GM12878 (cell line): ENCODE data around the gene LFNG. TPM values are rescaled to one million over a fixed set of nuclear protein-coding genes. Genes with fewer than 3 reads are reported as not detected.

Source experiments
- ATAC-seq: fragments of 200-7000 bp; cut with Tn5 transposase; 3 replicates; pipeline ENCODE4 v1.9.1; 2020; ENCODE audit warnings: mild to moderate bottlenecking, moderate library complexity
- BruUV-seq: library from RNA; stranded (reverse); fragments of 400-500 nt; replicated peaks from 2 replicates; lab custom pipeline; 2021; lab: Mats Ljungman, UMichigan
- CTCF ChIA-PET: fragments of 300-600 bp; sonication (Branson Sonifier 250); formaldehyde crosslinking; extraction: SDS; loops from one replicate; lab custom pipeline; 2021; ENCODE audit warnings: inconsistent platforms; lab: Yijun Ruan, JAX
- POLR2A ChIA-PET: fragments of 350-600 bp; formaldehyde crosslinking; extraction: SDS; loops from one replicate; lab custom pipeline; 2021; ENCODE audit warnings: inconsistent platforms; lab: Charles Lee
- RAD21 ChIA-PET: fragments of 300-600 bp; sonication (Branson Sonifier 250); formaldehyde crosslinking; loops from one replicate; lab custom pipeline; 2023; ENCODE audit warnings: antibody characterized with exemption; ENCODE audit not compliant: unreplicated experiment; lab: Charles Lee
- SMC1A ChIA-PET: fragments of 300-600 bp; sonication (Branson Sonifier 250); formaldehyde crosslinking; loops from one replicate; lab custom pipeline; 2023; ENCODE audit not compliant: unreplicated experiment, uncharacterized antibody; lab: Charles Lee
- DNase-seq: peaks from one replicate; pipeline ENCODE4 v3.0.0-alpha.2; 2011; ENCODE audit warnings: low read depth, low spot score
- FAIRE-seq: peaks from 3 replicates; lab custom pipeline; 2011; peaks lifted over from hg19 to GRCh38; lab: Jason Lieb, UNC
- H2AFZ ChIP-seq: 2 replicates; pipeline ENCODE4 v1.6.0; 2011; ENCODE audit warnings: low read depth, low read length, control low read depth; ENCODE audit not compliant: control insufficient read depth
- H3K27ac ChIP-seq: 2 replicates; pipeline ENCODE4 v1.5.1; 2011; ENCODE audit warnings: control low read depth; ENCODE audit not compliant: control insufficient read depth, insufficient read depth
- H3K27me3 ChIP-seq, 2 experiments: replicated peaks in 1 of 2; 2 replicates each; pipeline versions ENCODE4 v1.6.0 to v1.6.1; 2011; ENCODE audit warnings: low read length in 1 of 2; ENCODE audit not compliant: control insufficient read depth in 2 of 2, insufficient read depth in 2 of 2
- H3K36me3 ChIP-seq, 2 experiments: 2 replicates each; pipeline ENCODE4 v1.5.1; 2011; ENCODE audit warnings: low read length in 1 of 2; ENCODE audit not compliant: control insufficient read depth in 2 of 2, insufficient read depth in 2 of 2
- H3K4me1 ChIP-seq: 2 replicates; pipeline ENCODE4 v1.6.1; 2011; ENCODE audit warnings: mild to moderate bottlenecking, low read length, moderate library complexity, mixed read lengths; ENCODE audit not compliant: control insufficient read depth, insufficient read depth
- H3K4me2 ChIP-seq: 2 replicates; pipeline ENCODE4 v1.6.0; 2011; ENCODE audit warnings: control low read depth; ENCODE audit not compliant: control insufficient read depth, insufficient read depth
- H3K4me3 ChIP-seq: fragments of 200-600 bp; sonication (generic); 2 replicates; pipeline ENCODE4 v1.5.1; 2016
- H3K79me2 ChIP-seq: 2 replicates; pipeline ENCODE4 v1.6.0; 2011; ENCODE audit warnings: low read length; ENCODE audit not compliant: control insufficient read depth, insufficient read depth
- H3K9ac ChIP-seq: 2 replicates; pipeline ENCODE4 v1.8.0; 2011; ENCODE audit warnings: low read length, control low read depth, mixed read lengths; ENCODE audit not compliant: control insufficient read depth, insufficient read depth
- H3K9me3 ChIP-seq: replicated peaks from 3 replicates; pipeline ENCODE4 v1.5.1; 2011; ENCODE audit warnings: mild to moderate bottlenecking, low read length; ENCODE audit not compliant: control insufficient read depth, insufficient read depth
- H4K20me1 ChIP-seq: 2 replicates; pipeline ENCODE4 v1.6.0; 2011; ENCODE audit not compliant: control insufficient read depth, insufficient read depth
- CREB1 ChIP-seq: IDR thresholded peaks from 2 replicates; pipeline ENCODE4 v1.6.1; 2012; ENCODE audit warnings: low read depth, mild to moderate bottlenecking, inconsistent platforms
- DPF2 ChIP-seq: fragments of 450-650 bp; IDR thresholded peaks from 2 replicates; pipeline ENCODE4 v1.6.1; 2017; ENCODE audit warnings: mild to moderate bottlenecking
- ETV6 ChIP-seq, 2 experiments: fragments of 450-650 bp in 1 of 2; IDR thresholded peaks in 1 of 2; conservative IDR thresholded peaks in 1 of 2; 2 replicates each; pipeline ENCODE4 v1.6.1; 2014; ENCODE audit warnings: antibody characterized with exemption in 1 of 2, borderline replicate concordance in 1 of 2, low read depth in 1 of 2, mild to moderate bottlenecking in 1 of 2, moderate library complexity in 1 of 2
- FOXM1 ChIP-seq: IDR thresholded peaks from 2 replicates; pipeline ENCODE4 v1.6.1; 2012; ENCODE audit warnings: low read depth, mild to moderate bottlenecking, inconsistent platforms, low read length, moderate library complexity
- MTA3 ChIP-seq: IDR thresholded peaks from 2 replicates; pipeline ENCODE4 v1.6.1; 2012; ENCODE audit warnings: low read length, inconsistent platforms, borderline replicate concordance
- WGBS: methylation state at CpG from one replicate; pipeline ENCODE4 v1.1.6; 2016; ENCODE audit warnings: low lambda C conversion rate; ENCODE audit not compliant: insufficient replicate concordance, insufficient coverage; ENCODE audit errors: missing lambda C conversion rate; 5-methylcytosine and 5-hydroxymethylcytosine counted together
- in situ Hi-C: fragments of 300-500 bp; cut with MboI; formaldehyde crosslinking; loops from 9 replicates; pipeline ENCODE4 v1.14.3; 2018; ENCODE audit warnings: mixed read lengths
- intact Hi-C: fragments of 100-400 bp; cut with micrococcal nuclease; formaldehyde crosslinking; loops from one replicate; pipeline ENCODE4 v1.14.2; 2022; ENCODE audit not compliant: unreplicated experiment
- polyA plus RNA-seq, 11 experiments: library from polyadenylated mRNA; depleted of rRNA in 4 of 11; unstranded in 6 of 11; stranded (reverse) in 5 of 11; fragments of >200 nt; fragmentation: Nextera tagmentation in 4 of 11; fragmentation: Illumina TruSeq in 1 of 11; extraction: Ambion mirVana in 4 of 11; extraction: Trizol in 1 of 11; gene quantifications; 1 replicate in 1 of 11; 2 replicates in 10 of 11; pipeline versions ENCODE4 v1.2.1 to v1.2.3, GENCODE V29; 2011 to 2016; ENCODE audit warnings: inconsistent platforms in 2 of 11, missing spikeins in 2 of 11, low read depth in 1 of 11
- total RNA-seq, 4 experiments: library from RNA; depleted of rRNA in 3 of 4; stranded (reverse); fragments of >200 nt in 3 of 4; fragmentation: Illumina TruSeq in 1 of 4; extraction: Trizol in 1 of 4; gene quantifications; 2 replicates each; pipeline versions ENCODE4 v1.2.1 to v1.2.3, GENCODE V29; 2013 to 2021
- TF ChIP-seq, protein P1 (sequence below): fragments of 450-650 bp; IDR thresholded peaks from 2 replicates; pipeline ENCODE4 v1.6.1; 2016; ENCODE audit warnings: mild to moderate bottlenecking
- TF ChIP-seq, protein P2 (sequence below): fragments of 450-650 bp; formaldehyde crosslinking; IDR thresholded peaks from 2 replicates; pipeline ENCODE4 v1.4.0; 2020; ENCODE audit warnings: mild to moderate bottlenecking, moderate library complexity

The LFNG gene
- total and polyA plus RNA-seq, 10 of the 15 experiments (the other 5 are each of a cell fraction or from before 2014, with no cell fraction given), result 0.09 to 0.68 (median 0.33) TPM; not detected in 2

DNA sequence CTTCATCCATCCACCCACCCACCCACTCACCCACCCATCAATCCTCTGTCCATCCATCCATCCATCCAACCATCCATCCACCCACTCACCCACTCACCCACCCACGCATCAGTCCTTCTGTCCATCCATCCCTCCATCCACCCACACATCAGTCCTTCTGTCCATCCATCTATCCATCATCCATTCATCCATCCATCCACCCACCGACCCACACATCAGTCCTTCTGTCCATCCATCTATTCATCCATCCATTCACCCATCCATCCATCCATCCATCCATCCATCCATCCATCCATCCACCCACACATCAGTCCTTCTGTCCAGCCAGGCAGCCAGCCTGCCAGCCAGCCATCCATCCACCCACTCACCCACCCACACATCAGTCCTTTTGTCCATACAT is 27.5 kb upstream of the LFNG start:
- Histone ChIP-seq H3K4me3 (no peak overlapping the region), H3K27me3 (no peaks in the 10 kb centered on the region), H3K9ac (no peak overlapping the region), H4K20me1 (no peaks in the 10 kb centered on the region), H3K9me3 (no peaks in the 10 kb centered on the region)
- SMC1A ChIA-PET, result no interaction called here
- ATAC-seq (no peak), DNase-seq (no peak)
- TF ChIP-seq CREB1 (no peak), ETV6 (conservative IDR thresholded peaks at IDR 0.05 in 1 of 2, IDR thresholded peaks at IDR 0.05 in 1 of 2; ENCODE audit: borderline replicate concordance in 1 of 2, low read depth in 1 of 2) (no peak), MTA3 (no peak), FOXM1 (no peak), DPF2 (no peak)
- TF ChIP-seq, protein P1, sequence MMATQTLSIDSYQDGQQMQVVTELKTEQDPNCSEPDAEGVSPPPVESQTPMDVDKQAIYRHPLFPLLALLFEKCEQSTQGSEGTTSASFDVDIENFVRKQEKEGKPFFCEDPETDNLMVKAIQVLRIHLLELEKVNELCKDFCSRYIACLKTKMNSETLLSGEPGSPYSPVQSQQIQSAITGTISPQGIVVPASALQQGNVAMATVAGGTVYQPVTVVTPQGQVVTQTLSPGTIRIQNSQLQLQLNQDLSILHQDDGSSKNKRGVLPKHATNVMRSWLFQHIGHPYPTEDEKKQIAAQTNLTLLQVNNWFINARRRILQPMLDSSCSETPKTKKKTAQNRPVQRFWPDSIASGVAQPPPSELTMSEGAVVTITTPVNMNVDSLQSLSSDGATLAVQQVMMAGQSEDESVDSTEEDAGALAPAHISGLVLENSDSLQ, result no peak
- TF ChIP-seq, protein P2, sequence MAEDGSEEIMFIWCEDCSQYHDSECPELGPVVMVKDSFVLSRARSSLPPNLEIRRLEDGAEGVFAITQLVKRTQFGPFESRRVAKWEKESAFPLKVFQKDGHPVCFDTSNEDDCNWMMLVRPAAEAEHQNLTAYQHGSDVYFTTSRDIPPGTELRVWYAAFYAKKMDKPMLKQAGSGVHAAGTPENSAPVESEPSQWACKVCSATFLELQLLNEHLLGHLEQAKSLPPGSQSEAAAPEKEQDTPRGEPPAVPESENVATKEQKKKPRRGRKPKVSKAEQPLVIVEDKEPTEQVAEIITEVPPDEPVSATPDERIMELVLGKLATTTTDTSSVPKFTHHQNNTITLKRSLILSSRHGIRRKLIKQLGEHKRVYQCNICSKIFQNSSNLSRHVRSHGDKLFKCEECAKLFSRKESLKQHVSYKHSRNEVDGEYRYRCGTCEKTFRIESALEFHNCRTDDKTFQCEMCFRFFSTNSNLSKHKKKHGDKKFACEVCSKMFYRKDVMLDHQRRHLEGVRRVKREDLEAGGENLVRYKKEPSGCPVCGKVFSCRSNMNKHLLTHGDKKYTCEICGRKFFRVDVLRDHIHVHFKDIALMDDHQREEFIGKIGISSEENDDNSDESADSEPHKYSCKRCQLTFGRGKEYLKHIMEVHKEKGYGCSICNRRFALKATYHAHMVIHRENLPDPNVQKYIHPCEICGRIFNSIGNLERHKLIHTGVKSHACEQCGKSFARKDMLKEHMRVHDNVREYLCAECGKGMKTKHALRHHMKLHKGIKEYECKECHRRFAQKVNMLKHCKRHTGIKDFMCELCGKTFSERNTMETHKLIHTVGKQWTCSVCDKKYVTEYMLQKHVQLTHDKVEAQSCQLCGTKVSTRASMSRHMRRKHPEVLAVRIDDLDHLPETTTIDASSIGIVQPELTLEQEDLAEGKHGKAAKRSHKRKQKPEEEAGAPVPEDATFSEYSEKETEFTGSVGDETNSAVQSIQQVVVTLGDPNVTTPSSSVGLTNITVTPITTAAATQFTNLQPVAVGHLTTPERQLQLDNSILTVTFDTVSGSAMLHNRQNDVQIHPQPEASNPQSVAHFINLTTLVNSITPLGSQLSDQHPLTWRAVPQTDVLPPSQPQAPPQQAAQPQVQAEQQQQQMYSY (CRISPR knock-in tag), result no peak
- TF ChIP-seq, all 136 proteins: peak for 0
- BruUV-seq, result no TSS peak
- ChIA-PET RAD21 (no interaction called here), CTCF (no interaction called here), POLR2A (no interaction called here)
- WGBS, result 13% methylated on average over 2 of the region's 2 CpGs
- intact Hi-C loops, result no loop called here
- FAIRE-seq, result no peak
- Histone ChIP-seq H3K79me2 (no peaks in the 10 kb centered on the region), H3K36me3 (no peaks in the 10 kb centered on the region), H3K4me1 (no peaks in the 10 kb centered on the region), H3K27ac (no peak overlapping the region), H2AFZ (no peak overlapping the region), H3K4me2 (no peak overlapping the region)
- in situ Hi-C loops, result no loop called here
